Activated CD4-positive, alpha-beta T cell treated with anti-CD3 and anti-CD28 coated beads, Interleukin-2, Interleukin-6, amounts not matched to agents 100 ng/mL and 50 ng/mL, durations not matched to agents 16 hours and 8 hours (primary cell): Measurements from ENCODE around the gene IL1F10.
A peak's percentile ranks its signal among the peaks of the same experiment; 100 is the strongest.

ENCODE experiments used
- DNase-seq: peaks from one replicate; pipeline ENCODE4 v3.0.0-alpha.2; 2020

The IL1F10 gene

DNA sequence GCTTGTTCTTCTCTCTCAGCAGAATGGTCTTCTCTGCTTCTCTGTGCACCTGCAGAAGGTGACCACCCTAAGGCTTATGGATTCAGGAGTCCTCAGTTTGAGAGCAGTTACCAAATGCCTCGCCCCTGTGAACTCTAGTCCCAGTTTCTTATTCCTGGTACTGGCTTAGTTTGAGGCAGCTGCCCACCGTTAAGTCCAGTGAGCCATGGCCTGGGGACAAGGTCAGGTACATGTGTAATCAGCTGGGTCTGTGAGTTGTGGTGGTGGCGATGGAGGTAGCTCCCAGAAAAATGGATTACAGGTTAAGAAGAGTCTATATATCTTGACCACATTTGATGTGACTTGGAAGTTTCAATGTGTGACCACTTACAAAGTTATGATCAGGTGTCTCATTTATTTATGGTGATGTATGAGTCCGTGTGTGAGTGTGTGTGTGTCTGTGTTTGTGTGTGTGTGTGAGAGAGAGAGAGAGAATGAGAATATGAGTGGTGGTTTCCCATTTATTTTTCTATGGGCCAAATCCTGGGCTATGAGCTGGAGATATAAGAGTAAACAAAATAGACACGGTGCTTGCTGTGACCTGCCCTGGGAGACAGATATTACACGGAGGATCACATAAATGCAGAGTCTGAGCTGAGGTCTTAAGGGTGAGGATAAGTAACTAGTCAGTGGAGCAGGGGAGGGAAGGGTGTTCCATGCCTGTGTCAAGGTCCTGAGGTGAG, 46.6 kb downstream of the IL1F10 start:
- no peak for DNase-seq

DNA sequence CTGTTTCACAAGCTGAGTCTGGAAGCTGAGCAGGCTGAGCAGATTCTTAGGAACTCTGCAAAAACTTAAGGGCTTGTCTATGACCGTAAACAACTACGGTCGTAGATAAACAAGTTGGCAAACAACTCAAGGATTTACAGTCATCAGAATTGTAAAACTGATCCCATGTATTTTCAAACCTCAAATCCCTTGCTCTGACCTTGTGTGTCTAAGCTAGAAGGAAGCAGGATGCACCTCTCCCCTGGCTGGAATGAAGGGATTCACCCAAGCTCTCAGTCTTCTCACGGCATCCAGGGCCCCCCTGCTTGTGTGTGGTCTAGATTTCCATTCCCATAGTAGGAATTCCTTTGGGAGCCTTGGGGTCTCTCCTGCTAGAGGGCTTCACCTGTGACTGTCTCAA, 47.2 kb downstream of the IL1F10 start:
- no peak for DNase-seq

DNA sequence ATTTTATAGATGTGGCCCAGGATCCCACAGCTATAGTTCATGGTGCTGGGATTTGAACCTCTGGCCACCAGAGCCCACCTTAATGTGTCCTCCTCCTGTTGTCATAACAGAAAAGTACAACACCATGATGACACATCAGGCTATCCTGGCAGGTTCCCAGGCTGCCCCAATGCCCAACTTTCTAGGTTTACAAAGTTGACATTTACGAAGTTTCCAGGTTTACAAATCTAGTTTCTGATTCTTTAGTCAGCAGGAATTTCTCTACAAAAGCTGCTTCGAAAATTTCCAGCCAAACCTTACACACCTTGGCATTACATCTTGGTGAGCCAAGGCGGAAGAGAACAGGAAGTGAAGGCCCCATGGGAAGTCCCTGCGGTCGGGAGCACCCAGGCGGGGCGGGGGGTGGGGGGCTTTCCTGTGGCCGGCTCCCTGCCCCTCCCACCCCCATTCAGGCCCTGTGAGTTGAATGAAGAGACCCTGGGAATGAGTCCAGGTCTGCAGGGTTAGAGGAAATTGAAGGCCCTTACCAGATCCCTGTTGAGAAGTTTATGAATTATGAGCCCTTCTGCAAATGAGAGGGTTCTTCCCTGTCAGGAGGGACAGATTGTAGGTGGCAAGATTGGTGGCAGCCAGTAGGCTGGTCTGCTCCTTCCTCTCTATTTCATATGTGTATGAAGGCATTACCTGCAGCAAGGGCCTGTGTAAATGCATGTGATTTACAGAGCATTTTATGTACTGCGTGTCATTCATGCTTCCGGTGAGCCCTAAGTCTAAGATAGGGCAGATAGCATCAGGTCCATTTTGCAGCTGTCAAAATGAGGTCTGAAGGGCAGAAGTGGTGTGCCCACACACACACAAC, 48.6 kb downstream of the IL1F10 start:
- peak; percentile 34 for DNase-seq

DNA sequence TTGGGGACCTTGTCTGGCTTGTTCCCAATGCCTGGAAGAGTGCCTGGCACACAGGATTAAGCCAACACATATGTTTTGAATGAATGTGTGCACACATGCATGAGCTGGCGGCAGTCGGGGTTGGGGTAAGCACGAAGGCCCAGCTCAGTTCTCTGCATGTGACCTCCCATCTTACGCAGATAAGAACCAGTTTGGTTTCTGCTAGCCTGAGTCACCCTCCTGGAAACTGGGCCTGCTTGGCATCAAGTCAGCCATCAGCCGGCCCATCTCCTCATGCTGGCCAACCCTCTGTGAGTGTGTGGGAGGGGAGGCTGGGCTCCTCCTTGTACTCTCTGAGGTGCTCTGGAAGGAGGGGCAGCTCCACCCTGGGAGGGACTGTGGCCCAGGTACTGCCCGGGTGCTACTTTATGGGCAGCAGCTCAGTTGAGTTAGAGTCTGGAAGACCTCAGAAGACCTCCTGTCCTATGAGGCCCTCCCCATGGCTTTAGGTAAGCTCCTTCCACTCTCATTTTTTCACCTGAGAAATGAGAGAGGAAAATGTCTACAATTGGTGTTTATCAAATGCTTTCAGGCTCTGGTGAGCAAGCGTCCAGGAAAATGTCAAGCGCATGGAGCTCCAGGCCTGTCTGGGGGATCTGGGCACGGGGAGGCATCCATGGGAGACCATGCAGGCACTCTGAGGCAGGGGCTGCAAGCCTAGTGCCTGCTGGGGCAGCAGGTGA, 49.9 kb downstream of the IL1F10 start:
- DNase-seq = peak; percentile 63

DNA sequence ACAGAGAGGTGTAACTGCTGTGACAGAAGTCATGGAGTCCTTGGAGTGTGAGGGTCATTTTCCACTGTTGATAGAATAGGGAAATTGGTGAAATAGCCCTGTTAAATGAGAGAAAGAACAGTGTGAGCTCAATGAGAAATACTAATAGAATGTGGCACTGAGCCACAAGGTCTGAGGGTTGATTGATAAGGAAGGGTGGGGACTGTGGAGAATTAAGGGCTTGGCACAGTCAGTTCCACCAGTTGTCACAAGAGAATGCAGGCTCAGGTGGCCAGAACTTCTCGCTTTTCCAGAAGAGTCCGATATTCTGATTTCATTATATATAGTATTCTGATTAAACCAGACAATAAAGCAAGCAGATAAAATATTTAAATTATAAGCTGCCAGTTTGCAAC, 50.5 kb downstream of the IL1F10 start:
- no peak for DNase-seq

DNA sequence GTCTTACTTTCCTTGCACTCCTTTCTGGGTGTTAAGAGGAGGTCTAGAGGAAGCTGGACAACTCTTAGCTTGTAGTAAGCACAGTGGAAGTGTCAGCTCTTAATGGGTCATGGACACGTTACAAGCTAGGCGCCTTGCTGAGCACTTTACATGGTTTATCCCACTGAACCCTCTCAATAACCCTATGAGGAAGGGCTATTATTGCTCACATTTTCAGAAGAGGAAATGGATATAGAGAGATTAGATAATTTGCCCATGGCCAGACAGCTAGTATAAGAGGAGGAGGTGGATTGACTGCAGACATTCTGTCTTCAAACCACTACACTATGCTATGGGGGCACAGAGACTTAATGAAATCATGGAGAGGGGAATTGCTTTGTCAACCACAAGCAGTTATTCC, 51.3 kb downstream of the IL1F10 start:
- no peak for DNase-seq

DNA sequence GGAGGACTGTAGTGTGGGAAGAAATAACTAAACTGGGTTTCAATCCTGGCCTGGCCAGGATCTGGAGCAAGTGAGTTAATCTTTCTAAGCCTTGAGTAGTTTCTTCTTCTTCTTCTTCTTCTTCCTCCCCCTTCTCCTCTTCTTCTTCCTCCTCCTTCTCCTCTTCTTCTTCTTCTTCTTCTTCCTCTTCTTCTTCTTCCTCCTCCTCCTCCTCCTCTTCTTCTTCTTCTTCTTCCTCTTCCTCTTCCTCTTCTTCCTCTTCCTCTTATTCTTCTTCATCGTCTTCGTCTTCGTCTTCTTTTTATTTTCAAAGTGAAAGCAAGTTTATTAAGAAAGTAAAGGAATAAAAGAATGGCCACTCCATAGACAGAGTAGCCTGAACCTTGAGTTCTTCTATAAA, 53.1 kb downstream of the IL1F10 start:
- DNase-seq = no peak

DNA sequence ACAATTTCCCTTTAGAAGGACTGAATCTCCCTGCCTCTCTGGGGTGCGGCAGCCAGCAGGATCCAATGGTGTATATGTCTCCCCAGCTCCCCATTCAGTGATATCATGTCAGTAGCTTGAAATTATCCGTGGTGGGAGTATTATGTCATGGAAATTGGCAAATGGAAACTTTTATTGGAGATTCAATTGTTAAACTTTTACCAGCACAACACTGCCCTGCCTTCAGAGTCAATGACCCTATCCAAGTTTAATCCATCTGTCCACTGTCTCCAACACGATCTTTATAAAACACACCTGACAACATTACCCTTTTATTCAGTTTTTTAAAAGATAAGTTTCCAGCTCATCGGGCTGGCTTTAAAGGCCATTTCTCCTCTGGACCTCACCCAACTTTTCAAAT, 54.6 kb downstream of the IL1F10 start:
- no peak for DNase-seq

DNA sequence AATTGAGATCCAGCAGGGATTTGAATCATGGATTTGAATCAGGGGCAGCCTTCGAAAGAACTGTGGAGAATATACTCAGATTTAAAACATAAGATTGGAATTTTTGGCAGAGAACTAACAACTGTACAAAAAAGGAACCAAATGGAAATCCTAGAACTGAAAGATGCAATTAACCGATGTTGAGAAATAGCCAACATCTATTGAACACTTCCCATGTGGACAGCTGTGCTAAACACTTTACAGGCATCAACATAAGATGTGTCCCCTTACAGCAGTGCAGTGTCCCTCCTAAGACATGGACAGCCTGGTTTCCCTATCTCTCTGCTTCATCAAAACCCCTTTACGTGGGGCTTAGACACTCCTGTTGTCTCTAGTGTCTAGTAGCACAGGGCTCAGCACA, 56.0 kb downstream of the IL1F10 start:
- DNase-seq = no peak

DNA sequence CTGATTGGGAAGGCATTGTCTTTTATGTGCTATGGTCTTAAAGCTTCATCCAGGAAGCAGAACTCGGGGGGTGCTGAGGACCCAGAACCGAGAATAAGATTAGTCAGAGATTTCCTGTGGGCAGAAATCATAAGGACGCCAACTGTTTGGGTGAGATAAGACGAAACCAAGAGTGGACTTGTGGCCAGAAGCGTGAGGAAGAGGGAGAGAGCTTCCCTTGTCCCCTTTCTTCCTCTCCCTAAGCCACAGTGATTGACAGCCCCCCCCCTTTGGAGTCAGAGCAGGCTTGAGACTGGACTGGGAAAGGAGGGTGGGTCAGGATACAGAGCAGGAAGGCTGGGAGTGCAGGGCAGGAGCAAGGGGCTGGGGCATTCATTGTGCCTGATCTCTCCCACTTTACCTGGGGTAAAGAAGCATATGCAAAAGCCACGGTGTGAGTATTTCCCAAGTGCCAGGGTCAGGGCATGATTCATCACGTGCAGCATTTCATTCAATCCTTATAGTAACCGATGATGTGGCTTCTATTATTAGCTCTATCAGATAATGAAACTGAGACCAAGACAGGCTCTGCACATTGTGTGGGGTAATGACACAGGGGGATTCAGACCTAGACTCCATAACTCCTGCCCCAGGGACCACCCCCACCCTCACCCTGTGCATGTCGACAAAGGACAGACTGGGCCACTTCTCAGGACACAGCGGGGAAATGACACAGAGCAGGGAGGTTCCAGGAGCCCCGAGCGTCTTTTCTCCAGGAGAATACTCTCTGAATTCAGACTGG, 56.6 kb downstream of the IL1F10 start:
- DNase-seq = peak; percentile 58
